ENCODE data around the gene ST6GAL1. TPM values are rescaled to one million over a fixed set of nuclear protein-coding genes. Genes with fewer than 3 reads are reported as not detected.

Gene ST6GAL1
- total RNA-seq, 4 donors from 2014 or later, result 24.7 to 58.1 (median 44.5) TPM

DNA sequence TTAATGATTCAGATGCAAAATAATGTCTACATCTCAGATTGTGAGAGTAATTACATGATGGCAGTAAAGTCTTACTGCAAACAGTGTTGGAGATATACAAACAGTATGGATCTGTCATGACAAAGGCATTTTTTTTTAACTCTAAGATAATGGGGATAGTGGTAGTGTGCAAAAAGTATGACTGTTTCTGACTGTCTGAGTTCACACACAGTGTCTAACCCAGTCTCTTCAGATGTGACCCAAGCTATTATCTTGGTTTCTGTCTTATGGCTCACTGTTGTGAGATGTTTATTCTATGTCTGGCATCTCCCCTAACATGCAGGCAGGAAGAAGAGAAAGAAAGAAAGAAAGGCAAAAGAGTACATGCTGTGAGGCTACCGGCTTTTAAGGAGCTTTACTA, 191.9 kb downstream of the ST6GAL1 start:
- Histone ChIP-seq H3K4me3 (no peak overlapping the region), H3K9me3 (no peaks in the 10 kb centered on the region), H3K4me1 (no peaks in the 10 kb centered on the region), H3K27ac (no peak overlapping the region), H3K36me3 (peaks cover 0 to 12% (median 0%) of the 10 kb centered on the region in 3 donors), H3K27me3 (no peaks in the 10 kb centered on the region)
- WGBS, 2 donors, result 88 to 94% methylated on average over 1 of the region's 1 CpG
- TF ChIP-seq POLR2A (IDR thresholded peaks at IDR 0.05), result no peak
- DNase-seq (ENCODE audit: low spot score in 2 of 2), result no peak

DNA sequence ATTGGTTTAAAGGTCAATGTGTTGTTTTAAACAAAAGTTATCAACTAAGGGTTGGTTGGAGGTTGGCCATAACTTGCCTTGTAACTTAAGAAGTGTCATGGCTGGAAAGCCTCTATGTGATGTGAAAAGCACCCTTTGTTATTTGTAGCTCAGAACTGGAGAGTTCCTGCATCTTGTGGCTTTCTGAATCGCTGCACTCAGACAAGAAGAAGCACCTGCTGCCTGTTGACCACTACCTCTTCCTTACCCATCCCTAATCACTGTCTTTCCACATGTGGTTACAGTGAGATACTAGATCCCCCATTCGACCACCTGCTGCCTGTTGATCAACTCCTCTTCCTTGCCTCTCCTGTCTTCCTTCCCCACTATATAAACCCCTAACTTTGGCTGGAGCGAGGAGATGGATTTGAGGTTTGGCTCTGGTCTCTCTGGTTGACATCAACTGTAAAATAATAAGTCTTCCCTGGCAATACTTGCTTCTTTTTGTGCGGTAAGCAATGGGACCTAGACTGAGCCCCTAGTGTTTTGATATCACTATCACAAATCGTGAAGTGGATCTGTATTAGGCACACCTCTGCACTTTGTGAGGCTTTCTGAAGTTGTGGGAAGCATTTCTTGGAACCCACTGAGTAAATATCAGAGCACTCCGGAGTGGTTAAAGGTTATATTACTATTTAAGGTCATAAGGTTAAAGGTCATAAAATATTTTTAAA, 195.1 kb downstream of the ST6GAL1 start:
- peaks cover 0 to 9% (median 0%) of the 10 kb centered on the region in 3 donors for H3K36me3 ChIP-seq
- no peaks in the 10 kb centered on the region for H3K9me3 ChIP-seq
- no peak overlapping the region for H3K4me3 ChIP-seq
- H3K4me1 ChIP-seq, result no peaks in the 10 kb centered on the region
- 62 to 65% methylated on average over 6 of the region's 6 CpGs for WGBS, 2 donors
- H3K27me3 ChIP-seq, result no peaks in the 10 kb centered on the region
- H3K27ac ChIP-seq, result no peak overlapping the region
- TF ChIP-seq, protein P1, sequence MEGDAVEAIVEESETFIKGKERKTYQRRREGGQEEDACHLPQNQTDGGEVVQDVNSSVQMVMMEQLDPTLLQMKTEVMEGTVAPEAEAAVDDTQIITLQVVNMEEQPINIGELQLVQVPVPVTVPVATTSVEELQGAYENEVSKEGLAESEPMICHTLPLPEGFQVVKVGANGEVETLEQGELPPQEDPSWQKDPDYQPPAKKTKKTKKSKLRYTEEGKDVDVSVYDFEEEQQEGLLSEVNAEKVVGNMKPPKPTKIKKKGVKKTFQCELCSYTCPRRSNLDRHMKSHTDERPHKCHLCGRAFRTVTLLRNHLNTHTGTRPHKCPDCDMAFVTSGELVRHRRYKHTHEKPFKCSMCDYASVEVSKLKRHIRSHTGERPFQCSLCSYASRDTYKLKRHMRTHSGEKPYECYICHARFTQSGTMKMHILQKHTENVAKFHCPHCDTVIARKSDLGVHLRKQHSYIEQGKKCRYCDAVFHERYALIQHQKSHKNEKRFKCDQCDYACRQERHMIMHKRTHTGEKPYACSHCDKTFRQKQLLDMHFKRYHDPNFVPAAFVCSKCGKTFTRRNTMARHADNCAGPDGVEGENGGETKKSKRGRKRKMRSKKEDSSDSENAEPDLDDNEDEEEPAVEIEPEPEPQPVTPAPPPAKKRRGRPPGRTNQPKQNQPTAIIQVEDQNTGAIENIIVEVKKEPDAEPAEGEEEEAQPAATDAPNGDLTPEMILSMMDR (IDR thresholded peaks at IDR 0.05), result no peak
- TF ChIP-seq EP300 (IDR thresholded peaks at IDR 0.05), result no peak
- TF ChIP-seq POLR2A (IDR thresholded peaks at IDR 0.05), result no peak
- no peak for DNase-seq (ENCODE audit: low spot score in 2 of 2)

Other genes with a start within 250 kb of the ST6GAL1 start
- gene KNG1, start 213.2 kb upstream of the ST6GAL1 start, total RNA-seq, result not detected
- 100 to 1,000 TPM; 285 to 465 (median 364) TPM for gene EIF4A2, start 146.9 kb upstream of the ST6GAL1 start, total RNA-seq
- gene RFC4, start 124.0 kb upstream of the ST6GAL1 start, total RNA-seq, result 10 to 100 TPM in 3 of 4 donors, 1 to 10 TPM in 1; 5.4 to 14.2 (median 11.8) TPM
- gene ADIPOQ, start 87.8 kb upstream of the ST6GAL1 start, total RNA-seq, result 100 to 1,000 TPM in 3 of 4 donors, 10 to 100 TPM in 1; 70.8 to 213 (median 172) TPM
- gene RPL39L, start 209.0 kb downstream of the ST6GAL1 start, total RNA-seq, result 10 to 100 TPM in 2 of 4 donors, 1 to 10 TPM in 2; 1.4 to 15.0 (median 10.7) TPM